GM19328 (cell line): ENCODE measurements around the gene LRFN2.

ENCODE experiments used
- ATAC-seq: cut with Tn5 transposase; IDR thresholded peaks from one replicate; pipeline ENCODE4 v1.9.1; 2021; ENCODE audit warnings: mild to moderate bottlenecking, moderate library complexity; ENCODE audit not compliant: unreplicated experiment

Gene LRFN2

DNA sequence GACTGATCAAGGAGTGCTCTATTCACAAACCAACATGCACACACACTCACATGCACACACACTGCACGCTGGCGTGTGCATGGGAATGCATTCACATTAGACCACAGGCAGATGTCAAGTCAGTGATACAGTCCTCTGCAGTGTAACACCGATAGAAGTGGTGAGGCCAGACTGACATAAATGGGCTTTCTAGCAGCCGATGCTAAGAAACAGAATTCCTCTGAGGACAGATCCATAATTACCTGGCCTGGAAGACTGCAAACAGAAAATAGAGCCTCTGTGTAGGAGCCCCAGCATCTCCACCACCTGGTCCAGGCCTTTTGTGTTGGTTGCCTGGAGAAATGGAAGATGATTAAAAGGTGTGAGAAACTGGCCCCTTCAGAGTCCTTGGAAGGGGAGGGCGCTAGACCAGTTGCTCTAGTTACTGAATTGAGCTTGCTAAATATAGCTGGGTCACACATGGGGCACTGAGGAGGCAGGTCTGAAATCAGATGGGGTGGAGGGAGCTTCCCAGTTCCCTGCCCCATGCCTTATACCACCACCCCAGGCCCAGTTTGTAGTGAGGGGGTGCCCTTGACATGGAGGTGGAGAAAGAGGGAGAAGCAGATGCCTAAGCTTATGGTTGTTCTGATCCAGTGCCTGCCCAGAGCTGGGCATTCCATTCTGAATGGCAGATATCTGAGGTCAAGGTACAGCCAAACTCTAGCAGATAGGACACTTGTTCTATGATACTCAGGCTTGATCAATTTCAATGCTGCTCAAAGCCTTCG, 233.8 kb downstream of the LRFN2 start:
- no peak for ATAC-seq

DNA sequence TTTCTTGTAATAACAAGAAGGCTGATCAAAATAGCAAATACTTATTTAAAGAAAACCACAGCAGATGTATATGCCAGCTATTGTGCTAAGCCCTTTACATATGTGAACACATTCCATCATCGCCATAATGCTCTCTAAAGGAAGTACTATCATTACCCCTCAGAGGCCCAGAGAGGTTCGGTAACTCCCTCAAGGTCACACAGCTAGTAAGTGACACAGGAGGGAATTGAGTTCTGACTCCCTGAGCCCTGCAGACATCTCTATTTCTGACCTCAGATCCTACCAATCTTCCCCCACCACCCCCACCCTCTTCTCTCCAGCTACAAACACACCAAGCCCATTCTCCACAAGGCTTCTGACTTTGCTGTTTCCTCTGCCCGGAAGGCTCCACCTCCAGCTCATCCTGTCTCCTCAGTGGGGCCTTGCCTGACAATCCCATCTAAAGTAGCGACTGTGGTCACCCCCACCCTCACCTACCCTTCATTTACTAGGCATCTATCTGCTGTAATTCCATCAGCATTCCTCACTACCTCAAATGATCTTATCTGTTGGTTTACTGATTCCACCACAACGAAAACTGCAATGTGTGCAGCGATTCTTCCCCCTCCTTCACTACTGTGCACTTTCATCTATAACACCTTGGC, 234.5 kb downstream of the LRFN2 start:
- no peak for ATAC-seq

DNA sequence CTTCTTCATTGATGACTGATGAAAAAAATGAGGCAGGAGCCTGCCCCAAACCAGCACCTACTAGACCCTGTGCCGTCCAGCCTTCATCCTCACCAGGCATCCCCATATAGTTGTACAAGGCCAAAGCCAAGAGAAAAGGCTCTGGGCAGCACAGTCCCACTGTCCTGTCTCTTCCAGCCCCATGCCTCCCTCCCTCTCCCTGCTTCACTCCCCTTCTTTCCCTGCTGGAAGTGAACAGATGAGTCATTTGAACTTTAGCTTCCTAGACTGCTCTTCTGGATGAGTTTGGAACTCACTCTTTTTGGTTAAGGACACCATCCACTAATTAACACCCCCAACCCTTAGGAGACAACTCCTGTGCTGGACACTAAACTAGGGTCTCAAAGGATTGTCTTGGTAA, 235.2 kb downstream of the LRFN2 start:
- ATAC-seq: no peak

DNA sequence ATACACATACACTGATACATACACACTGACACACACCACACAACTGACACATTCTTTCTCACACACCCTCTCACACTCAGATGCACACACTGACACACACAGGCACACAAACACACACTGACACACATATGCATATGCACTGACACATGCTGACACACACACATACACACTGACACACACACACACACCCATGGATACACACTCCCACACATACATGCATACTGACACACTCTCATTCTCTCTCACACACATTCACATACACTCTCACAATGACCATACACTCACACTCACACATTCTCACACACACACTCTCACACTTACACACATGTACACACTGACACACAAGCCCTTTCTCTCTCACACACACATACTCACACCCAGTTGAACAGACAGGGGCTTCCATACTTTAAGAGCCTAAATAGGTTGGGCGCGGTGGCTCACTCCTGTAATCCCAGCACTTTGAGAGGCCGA, 236.4 kb downstream of the LRFN2 start:
- ATAC-seq: no peak

DNA sequence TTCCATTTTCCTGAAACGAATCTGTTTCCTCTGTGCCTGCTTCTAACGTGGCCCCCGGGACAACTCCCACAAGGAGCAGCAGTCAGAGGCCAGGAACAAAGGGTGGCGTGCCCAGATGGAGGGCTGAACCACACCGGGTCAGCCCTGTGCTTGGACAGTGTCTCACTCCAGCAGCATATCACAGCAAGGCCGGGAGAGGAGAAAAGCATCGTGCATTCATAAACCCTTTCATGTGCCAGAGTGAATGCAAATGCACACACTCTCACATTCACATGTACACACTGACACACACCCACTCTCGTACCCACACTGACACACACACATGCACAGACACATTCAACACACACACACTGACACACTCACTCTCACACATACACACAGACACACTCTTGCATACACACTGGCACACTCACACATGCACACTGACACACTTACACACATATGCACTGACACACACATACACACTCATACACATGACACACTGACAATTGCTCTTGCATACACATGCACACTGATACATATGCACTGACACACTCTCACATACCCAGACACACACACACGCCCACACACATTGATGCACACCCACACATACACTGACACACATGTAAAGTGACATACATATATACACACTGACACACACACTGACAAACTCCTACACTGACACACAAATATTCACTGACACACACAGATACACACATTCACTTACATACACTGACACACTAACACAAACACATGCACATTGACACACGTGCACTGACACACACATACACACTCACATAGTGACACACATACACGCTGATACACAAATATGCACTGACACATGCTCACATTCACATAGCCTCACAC, 237.0 kb downstream of the LRFN2 start:
- ATAC-seq: no peak

DNA sequence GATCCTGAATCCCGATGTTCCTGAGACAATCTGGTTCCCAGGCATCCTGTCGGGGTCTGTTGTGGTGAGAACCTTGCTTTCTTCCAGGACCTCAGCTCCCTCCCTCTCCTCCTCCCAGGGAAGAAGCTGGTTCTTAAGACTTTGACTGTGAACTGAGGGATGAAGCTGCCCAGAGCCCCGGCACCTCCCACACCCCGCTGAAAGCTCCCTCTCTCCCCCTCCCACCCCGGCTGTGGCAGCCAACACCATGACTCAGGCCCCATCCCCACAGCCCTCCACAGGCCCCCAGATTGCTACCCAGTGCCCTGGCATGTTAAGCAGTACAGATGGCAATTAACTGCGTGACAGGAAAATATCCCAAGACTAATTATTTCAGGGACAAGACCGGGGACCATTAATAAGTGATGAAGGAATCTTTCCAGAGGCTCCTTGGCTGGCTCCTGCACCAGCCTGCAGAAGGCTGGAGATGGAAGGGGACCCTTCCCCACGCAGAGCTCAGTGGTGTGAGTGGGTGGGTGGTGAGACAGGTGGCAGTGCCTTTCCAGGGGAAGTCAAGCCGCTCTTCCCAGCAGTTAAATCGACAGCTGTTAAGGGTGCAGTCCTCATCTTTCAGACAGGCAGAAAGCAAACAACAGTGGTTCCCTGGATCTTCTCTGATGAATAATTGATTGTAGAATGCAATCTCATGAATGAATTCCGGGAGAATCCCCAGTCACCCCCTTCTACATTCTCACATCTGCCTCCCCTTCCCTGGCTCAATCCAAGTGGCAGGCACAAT, 237.9 kb downstream of the LRFN2 start:
- no peak for ATAC-seq

DNA sequence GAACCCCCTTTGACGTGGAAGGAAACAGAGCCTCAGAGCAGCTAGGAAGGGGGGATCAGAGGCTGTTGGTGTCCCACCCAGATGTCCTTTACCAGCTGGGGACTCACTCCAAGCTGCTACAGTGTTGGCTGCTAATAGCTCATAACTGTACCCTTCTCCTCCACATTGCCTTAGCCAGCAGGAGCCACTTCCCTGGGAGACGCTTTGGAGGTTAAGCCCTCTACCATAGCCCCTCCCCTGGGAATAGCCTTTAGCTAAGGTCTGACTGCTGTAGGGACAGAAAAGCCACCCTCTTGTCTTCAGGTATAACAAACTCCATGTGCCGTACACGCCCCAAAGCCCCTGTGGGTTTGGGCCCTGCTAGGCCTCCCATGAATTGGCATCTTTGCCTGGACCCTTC, 238.6 kb downstream of the LRFN2 start:
- ATAC-seq: no peak

DNA sequence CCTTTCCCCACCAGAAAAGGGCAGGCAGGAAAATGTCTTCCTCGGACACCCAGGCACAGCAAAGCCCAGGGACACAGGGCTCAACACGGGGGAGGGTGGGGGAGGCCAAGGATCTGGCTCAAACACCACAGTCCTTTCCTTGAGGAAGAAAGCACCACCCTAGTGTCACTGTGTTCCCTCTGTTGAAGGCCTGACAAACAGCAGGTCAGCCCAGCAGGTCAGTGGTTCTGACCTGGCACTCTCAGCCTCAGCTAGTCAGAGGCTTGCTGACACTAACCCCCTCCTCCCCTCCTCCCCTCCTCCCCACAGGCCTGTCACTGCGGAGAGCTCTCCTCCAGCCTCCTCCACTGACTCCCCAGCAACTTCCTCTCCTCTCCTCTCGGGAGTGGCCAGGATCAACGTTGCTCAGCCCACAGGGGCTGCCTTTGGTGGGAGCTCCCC, 239.6 kb downstream of the LRFN2 start:
- no peak for ATAC-seq

DNA sequence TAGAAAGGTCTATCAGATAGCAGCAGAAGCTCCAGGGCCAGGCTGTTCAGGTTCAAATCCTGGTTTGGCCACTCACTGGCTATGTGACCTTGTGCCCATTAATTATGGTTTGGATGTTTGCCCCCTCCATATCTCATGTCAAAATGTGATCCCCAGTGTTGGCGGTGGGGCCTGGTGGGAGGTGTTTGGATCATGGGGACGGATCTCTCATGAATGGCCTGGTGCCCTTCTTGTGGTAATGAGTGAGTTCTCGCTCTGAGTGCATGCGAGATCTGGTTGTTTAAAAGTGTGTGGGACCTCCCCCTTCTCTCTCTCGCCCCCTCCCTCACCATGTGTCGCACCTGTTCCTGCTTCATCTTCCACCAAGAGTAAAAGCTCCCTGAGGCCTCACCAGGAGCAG, 240.9 kb downstream of the LRFN2 start:
- no peak for ATAC-seq

DNA sequence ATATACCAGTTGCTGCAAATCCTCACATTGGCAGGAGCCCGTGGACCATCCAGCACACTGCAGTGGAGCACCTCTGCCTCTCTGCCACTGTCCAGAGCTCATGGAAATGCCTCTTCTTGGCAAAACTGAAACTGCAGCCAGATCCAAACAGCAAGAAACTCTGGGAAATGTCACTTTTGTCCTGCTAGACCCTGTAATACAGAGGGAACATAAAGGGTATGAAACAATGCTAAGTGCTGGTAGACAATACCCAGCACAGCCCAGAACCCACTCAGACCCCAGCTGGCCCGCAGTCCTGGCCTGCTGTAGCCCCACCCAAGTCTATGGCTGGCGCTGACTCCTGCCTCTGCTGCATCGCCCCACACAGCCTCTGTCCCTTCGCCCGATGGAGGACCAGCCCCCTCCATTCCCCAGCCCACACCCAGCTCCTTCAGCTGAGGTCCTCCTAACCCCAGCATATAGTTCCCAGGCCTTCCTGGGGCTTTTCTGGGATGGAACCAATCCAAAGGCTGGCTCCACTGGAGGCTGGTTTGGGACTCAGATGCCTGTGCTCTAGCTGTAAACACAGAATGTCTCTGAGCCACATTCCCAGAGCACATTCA, 242.5 kb downstream of the LRFN2 start:
- no peak for ATAC-seq

DNA sequence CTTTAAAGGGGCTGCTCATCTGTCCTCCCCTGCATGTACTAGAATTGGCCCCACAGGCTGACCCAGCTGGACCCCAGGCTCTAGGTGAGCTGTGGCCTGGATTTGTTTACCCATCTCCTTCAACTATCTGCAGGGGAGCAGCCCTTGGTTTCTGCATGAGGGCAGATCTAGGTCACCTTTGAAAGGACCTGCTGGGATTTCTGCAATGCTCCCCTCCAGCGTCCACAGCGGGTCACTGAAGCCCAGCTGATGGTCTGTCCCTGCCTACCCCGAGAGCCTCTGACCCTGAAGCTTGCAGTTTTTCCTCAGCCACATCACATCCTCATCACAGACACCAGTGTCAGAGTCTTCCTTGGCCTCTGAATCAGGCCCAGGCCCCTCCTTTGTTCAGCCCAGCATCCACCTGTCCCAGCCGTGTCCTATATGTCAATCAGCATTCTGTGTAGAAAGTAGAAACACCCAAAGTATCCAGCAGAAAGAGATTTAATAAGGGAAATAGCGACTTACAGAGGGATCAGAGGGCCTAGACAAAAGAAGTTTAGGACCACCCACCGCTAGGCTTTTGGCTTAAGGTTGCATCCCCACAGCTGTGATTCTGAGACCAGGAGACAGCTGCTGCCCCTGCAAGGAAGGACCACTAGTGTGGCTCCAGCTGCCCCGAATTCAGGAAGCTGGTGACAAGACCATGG, 243.1 kb downstream of the LRFN2 start:
- no peak for ATAC-seq

DNA sequence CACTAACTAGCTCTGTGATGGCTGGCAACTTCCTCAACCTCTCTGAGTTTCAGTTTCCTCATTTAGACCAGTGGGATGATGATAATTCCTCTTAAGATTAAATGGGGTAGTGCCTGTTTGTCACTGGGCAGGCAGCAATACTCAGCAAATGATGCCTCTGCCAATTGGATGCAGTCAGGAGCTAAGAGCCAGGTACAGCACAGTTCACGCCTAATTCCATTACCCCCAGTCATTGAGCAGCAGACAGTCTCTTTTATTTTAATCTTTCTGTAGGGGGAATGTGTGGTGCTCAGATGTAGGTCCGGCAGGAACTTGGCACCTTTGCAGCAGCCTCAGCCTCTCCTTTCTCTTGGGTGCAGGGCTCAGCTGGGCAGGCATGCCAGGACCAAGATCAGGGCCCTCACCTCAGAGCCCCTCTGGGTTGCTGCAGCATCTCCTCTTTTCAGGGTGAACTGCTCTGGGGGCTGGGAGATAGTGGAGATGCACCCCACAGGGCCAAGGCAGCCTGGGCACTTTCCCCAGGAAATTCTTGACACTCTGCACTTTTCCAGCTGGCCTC, 243.8 kb downstream of the LRFN2 start:
- ATAC-seq: no peak

DNA sequence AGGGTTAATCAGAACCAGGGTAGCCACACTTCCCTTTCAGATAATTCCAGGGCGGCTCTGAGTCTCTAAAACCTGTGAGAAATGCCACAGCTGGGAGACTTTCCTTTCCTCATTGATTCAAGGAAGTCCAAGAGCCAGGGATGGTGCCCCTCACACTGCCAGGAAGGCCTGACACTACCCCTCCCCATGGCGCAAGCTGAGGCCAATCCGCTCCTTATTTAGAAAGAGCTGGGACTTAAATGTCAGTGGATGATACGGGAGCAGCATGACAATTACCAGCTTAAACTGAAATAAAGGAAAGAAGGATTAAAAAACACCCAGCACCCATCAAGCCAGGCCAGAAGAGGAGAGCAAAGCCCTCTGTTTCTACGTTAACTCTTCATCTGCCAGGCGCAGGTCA, 244.4 kb downstream of the LRFN2 start:
- no peak for ATAC-seq

DNA sequence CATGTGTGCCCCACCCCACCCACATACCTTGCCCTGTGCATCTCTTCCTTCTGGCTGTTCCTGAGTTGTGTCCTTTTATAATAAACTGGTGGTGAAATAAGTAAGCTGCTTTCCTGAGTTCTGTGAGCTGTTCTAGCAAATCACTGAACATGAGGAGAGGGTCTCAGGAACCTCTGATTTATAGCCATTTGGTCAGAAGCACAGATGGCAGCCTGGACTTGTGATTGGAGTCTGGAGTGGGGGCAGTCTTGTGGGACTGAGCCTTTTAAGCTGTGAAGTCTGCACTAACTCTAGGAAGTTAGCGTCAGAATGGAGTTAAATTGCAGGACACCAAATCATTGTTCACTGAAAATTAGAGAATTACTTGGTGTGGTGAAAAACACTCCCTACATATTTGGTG, 245.4 kb downstream of the LRFN2 start:
- no peak for ATAC-seq
